Measurements from ENCODE around the gene PHYKPL. TPM values are rescaled to one million over a fixed set of nuclear protein-coding genes. Genes with fewer than 3 reads are reported as not detected.
"Not testable (repeated sequence)": the region's sequence is repeated elsewhere in the genome, so short reads cannot be mapped to it uniquely, and the experiment has no call there.

Gene PHYKPL
- total RNA-seq, 2 donors from 2014 or later = 54.0 to 68.6 TPM

GRCh38 chr5:178201221-178201926 is 31.2 kb downstream of the PHYKPL start:
- intact Hi-C loops (cut with DNase I) = no loop called here
- DNase-seq (ENCODE audit: low spot score) = no peak

GRCh38 chr5:178199581-178200434 is 32.8 kb downstream of the PHYKPL start:
- intact Hi-C loops (cut with DNase I) = no loop called here
- no peak for DNase-seq (ENCODE audit: low spot score)

- DNase-seq (ENCODE audit: low spot score) = no peak
- intact Hi-C loops (cut with DNase I) = no loop called here
These were observed 33.9 kb downstream of the PHYKPL start for GRCh38 chr5:178198706-178199105.

GRCh38 chr5:178198151-178198550 is 34.5 kb downstream of the PHYKPL start:
- intact Hi-C loops (cut with DNase I); DNase-seq (ENCODE audit: low spot score): not testable (repeated sequence)

- no peak for DNase-seq (ENCODE audit: low spot score)
- intact Hi-C loops (cut with DNase I) = no loop called here
These were observed 35.6 kb downstream of the PHYKPL start for GRCh38 chr5:178196986-178197385.

GRCh38 chr5:178196281-178196812 is 36.3 kb downstream of the PHYKPL start:
- DNase-seq (ENCODE audit: low spot score) = no peak
- intact Hi-C loops (cut with DNase I) = no loop called here

GRCh38 chr5:178194026-178194425 is 38.6 kb downstream of the PHYKPL start:
- intact Hi-C loops (cut with DNase I) = no loop called here
- DNase-seq (ENCODE audit: low spot score) = no peak

- intact Hi-C loops (cut with DNase I) = no loop called here
- no peak for DNase-seq (ENCODE audit: low spot score)
These were observed 39.3 kb downstream of the PHYKPL start for GRCh38 chr5:178193251-178193809.

- intact Hi-C loops (cut with DNase I) = no loop called here
- no peak for DNase-seq (ENCODE audit: low spot score)
These were observed 39.8 kb downstream of the PHYKPL start for GRCh38 chr5:178192787-178193186.

- intact Hi-C loops (cut with DNase I) = no loop called here
- no peak for DNase-seq (ENCODE audit: low spot score)
These were observed 40.4 kb downstream of the PHYKPL start for GRCh38 chr5:178192244-178192643.

- intact Hi-C loops (cut with DNase I) = no loop called here
- DNase-seq (ENCODE audit: low spot score) = no peak
These were observed 40.9 kb downstream of the PHYKPL start for GRCh38 chr5:178191661-178192060.

- intact Hi-C loops (cut with DNase I) = no loop called here
- DNase-seq (ENCODE audit: low spot score) = no peak
These were observed 43.2 kb downstream of the PHYKPL start for GRCh38 chr5:178189433-178189832.

- intact Hi-C loops (cut with DNase I) = no loop called here
These were observed 45.6 kb downstream of the PHYKPL start, which contains the start of gene GMCL2 for GRCh38 chr5:178187014-178187413. Gene GMCL2 (minus strand): TSS chr5:178187371. CDS start chr5:178187299, 72 bp downstream.

GRCh38 chr5:178186427-178186826 is 46.2 kb downstream of the PHYKPL start:
- intact Hi-C loops (cut with DNase I) = no loop called here
- DNase-seq (ENCODE audit: low spot score) = no peak

More at GRCh38 chr5:178187014-178187413, 45.6 kb downstream of the PHYKPL start, which contains the start of gene GMCL2:
- DNase-seq (ENCODE audit: low spot score) = no peak

GRCh38 chr5:178182158-178182876 is 50.3 kb downstream of the PHYKPL start:
- intact Hi-C loops (cut with DNase I) = no loop called here
- no peak for DNase-seq (ENCODE audit: low spot score)

GRCh38 chr5:178180141-178180863 is 52.3 kb downstream of the PHYKPL start:
- intact Hi-C loops (cut with DNase I) = no loop called here
- no peak for DNase-seq (ENCODE audit: low spot score)

- intact Hi-C loops (cut with DNase I) = no loop called here
- no peak for DNase-seq (ENCODE audit: low spot score)
These were observed 55.0 kb downstream of the PHYKPL start for GRCh38 chr5:178177569-178177968.

GRCh38 chr5:178176791-178177190 is 55.8 kb downstream of the PHYKPL start:
- DNase-seq (ENCODE audit: low spot score) = no peak
- intact Hi-C loops (cut with DNase I) = no loop called here

- intact Hi-C loops (cut with DNase I) = no loop called here
- DNase-seq (ENCODE audit: low spot score) = no peak
These were observed 58.1 kb downstream of the PHYKPL start for GRCh38 chr5:178174456-178174855.

Data from posterior vena cava (tissue), 2 donors.